GM13976 (cell line): ENCODE measurements around the gene ARHGEF10L.

Source experiments
- DNase-seq: peaks from one replicate; pipeline ENCODE4 v3.0.0; 2012; ENCODE audit warnings: low spot score
- in situ Hi-C: fragments of 300-500 bp; cut with MboI; formaldehyde crosslinking; loops from one replicate; pipeline ENCODE4 v1.12.0; 2022; ENCODE audit warnings: low sequenced_read_pairs, mixed read lengths, inconsistent platforms; ENCODE audit not compliant: unreplicated experiment
- TF ChIP-seq, protein P1 (sequence below): IDR thresholded peaks from 2 replicates; pipeline ENCODE4 v1.5.1; 2012; ENCODE audit warnings: borderline replicate concordance, mild to moderate bottlenecking; ENCODE audit not compliant: insufficient read depth; ENCODE audit errors: extremely low read depth, missing control alignments, control extremely low read depth

ARHGEF10L gene

DNA sequence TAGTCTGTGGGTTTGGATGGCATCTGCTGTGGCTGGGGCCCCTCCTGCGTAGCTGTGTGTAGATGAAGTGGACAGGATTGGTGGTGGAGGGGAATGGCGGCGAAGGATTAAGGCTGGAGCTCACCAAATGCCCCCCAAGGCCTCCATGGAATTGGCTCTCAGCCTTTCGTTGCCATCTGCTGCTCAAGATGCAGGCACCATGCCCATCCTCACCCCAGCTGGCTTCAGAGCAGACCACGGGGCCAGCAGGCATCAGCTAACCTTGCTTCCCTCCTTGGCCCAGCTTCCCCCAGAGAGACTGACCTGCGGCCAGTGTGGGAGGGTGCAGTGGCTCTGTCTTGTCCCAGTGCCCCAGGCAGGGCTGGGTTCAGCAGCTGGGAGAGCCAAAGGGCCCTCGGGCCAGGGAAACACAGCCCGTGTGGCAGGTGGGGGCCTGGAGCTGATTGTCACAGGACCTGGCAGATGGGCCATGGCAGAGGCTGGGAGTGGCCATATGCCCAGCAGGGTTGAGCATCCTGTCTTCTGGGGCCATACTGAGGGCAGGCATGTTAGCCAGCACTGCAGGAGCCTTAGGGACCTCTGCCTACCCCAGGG lies 148.8 kb downstream of the ARHGEF10L start:
- in situ Hi-C loops = no loop called here
- TF ChIP-seq, protein P1, sequence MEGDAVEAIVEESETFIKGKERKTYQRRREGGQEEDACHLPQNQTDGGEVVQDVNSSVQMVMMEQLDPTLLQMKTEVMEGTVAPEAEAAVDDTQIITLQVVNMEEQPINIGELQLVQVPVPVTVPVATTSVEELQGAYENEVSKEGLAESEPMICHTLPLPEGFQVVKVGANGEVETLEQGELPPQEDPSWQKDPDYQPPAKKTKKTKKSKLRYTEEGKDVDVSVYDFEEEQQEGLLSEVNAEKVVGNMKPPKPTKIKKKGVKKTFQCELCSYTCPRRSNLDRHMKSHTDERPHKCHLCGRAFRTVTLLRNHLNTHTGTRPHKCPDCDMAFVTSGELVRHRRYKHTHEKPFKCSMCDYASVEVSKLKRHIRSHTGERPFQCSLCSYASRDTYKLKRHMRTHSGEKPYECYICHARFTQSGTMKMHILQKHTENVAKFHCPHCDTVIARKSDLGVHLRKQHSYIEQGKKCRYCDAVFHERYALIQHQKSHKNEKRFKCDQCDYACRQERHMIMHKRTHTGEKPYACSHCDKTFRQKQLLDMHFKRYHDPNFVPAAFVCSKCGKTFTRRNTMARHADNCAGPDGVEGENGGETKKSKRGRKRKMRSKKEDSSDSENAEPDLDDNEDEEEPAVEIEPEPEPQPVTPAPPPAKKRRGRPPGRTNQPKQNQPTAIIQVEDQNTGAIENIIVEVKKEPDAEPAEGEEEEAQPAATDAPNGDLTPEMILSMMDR = no peak
- DNase-seq = no peak

DNA sequence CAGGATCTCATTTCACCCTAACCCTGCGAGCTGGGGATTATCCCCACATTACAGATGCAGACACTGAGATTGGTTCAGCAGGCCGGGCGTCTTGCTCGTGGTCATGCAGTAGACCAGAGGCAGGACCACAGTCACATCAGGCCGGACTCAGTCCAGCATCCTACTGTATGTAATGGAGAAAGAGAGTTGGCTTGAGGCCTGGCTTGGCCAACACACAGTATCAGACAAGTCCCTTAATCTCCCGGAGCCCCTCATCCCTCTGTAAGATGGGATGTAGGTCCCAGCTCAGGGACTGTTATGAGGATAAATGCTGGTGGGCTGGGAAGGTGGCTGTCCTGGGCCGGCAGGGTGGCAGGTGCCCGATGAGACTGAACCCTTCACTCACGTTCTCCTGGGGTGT lies 149.5 kb downstream of the ARHGEF10L start:
- TF ChIP-seq, protein P1 = no peak
- in situ Hi-C loops = no loop called here
- no peak for DNase-seq

DNA sequence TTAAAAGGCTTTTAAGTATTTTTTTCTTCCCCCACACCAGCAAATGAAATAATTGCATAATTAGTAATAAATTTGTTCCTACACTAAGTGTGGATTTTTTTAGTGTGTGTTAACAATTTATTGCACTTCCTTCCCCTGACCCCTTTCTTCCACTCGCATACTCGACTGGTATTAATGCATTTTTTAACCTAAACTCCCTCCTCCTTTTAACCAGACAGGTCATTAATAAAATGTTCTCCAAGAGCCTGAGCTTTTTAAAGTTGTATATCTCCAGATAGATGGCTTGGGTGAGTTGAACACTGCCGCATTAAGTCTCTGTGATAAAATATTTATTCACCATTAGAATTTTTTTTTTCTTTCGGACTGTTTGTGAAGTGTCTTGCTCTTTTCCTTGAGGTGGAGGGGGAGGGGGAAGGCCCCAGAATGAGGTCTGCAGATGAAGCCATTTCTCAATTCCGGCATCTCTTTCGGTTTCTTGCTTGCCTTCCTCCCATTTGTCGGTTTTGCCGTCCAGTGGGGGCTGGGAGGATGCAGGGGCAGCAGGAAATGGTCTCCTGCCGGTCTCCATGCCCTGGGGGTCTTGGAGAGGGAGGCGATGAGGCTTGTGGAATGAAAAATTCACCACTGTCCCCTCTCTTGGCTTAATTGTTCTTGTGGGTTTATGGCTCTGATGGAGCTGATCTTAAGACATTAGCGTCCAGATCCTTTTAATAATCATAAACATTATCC lies 151.6 kb downstream of the ARHGEF10L start:
- in situ Hi-C loops = no loop called here
- TF ChIP-seq, protein P1 = no peak
- DNase-seq = no peak

DNA sequence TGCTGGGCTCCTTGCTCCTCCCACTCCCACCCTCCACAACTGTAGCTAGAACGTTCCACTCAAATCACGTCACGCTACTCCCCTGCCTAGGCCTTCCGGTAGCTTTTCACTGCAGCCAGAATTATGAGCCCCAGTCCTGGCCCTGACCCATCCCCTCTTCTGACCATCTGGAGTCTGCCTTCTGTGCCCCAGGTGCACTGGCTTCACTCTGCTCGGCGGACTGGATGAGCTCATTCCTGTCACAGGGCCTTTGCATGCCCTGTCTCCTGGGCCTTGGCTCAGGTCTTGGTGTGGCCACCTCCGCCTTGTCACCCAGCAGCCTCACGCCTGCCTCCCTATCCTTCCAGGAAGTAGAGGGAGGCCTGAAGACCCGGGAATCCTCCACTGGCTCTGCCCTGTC lies 153.1 kb downstream of the ARHGEF10L start:
- TF ChIP-seq, protein P1 = no peak
- in situ Hi-C loops = no loop called here
- DNase-seq = no peak

DNA sequence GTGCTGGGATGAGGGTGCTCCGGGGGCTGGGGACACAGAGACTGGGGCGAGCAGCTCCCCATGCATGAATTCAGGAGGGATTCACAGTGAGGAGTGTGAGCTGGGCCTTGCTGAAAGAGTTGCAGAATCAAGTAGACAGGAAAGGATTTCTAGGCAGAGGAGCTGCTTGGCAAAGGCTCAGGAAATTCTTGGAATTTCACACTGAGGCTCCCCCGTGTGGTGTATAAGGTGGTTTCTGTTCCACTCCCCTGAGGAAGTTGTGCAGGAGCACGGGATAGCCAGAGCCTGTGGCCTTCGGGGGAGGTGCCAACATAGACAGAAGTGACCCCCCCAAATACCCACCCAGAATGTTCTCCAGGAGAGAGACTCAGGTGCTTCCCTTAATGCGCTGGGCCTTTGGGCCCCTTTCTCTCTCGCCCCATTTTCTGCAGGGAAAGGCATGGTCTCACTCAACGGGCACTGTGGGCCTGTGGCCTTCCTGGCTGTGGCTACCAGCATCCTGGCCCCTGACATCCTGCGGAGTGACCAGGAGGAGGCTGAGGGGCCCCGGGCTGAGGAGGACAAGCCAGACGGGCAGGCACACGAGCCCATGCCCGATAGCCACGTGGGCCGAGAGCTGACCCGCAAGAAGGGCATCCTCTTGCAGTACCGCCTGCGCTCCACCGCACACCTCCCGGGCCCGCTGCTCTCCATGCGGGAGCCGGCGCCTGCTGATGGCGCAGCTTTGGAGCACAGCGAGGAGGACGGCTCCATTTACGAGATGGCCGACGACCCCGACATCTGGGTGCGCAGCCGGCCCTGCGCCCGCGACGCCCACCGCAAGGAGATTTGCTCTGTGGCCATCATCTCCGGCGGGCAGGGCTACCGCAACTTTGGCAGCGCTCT lies 157.2 kb downstream of the ARHGEF10L start:
- in situ Hi-C loops = no loop called here
- no peak for DNase-seq
- TF ChIP-seq, protein P1 = no peak

DNA sequence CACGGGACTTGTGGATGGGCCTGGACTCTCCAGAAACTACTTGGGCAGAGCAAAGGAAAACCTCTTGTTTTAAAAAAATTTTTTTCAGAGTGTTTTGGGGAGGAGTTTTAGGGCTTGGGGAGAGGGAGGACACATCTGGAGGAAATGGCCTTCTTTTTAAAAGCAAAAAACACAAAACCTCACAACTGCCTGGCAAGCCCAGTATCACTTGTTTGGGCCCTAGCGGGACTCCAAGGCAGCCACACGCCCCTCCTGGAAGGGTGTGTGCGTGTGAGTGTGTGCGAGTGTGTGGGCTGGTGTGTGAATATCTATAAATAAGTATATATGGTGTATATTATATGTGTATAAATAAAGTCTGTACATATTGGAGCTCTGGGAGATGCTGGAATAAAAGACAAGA lies 158.0 kb downstream of the ARHGEF10L start:
- DNase-seq = no peak
- in situ Hi-C loops = no loop called here
- TF ChIP-seq, protein P1 = no peak
